AG04450 (cell line): Measurements from ENCODE around the gene SORL1. TPM values are rescaled to one million over a fixed set of nuclear protein-coding genes. Genes with fewer than 3 reads are reported as not detected.

Source experiments
- CTCF ChIA-PET: fragments of 300-600, 350-600 bp; formaldehyde crosslinking; extraction: SDS; loops from one replicate; lab custom pipeline; 2022; ENCODE audit warnings: antibody characterized with exemption, inconsistent platforms; lab: Charles Lee
- POLR2A ChIA-PET: fragments of 350-600 bp; formaldehyde crosslinking; extraction: SDS; loops from one replicate; lab custom pipeline; 2021; ENCODE audit warnings: antibody characterized with exemption, inconsistent platforms; lab: Yijun Ruan, JAX
- DNase-seq: peaks from one replicate; pipeline ENCODE4 v3.0.0-alpha.2; 2011; ENCODE audit warnings: low read depth, low spot score
- H3K27ac ChIP-seq: one replicate; pipeline ENCODE4 v1.5.1; 2012; ENCODE audit warnings: low read depth, low read length, control low read depth
- H3K27me3 ChIP-seq: one replicate; pipeline ENCODE4 v1.6.0; 2012; ENCODE audit warnings: low read length; ENCODE audit not compliant: control insufficient read depth, insufficient read depth
- H3K4me3 ChIP-seq: 2 replicates; pipeline ENCODE4 v1.5.1; 2011; ENCODE audit warnings: mild to moderate bottlenecking, low read depth, low read length, control low read depth
- H3K9me3 ChIP-seq: 2 replicates; pipeline ENCODE4 v1.5.1; 2012; ENCODE audit warnings: low read length; ENCODE audit not compliant: control insufficient read depth, insufficient read depth
- polyA plus RNA-seq: library from polyadenylated mRNA; depleted of rRNA; stranded (reverse); fragments of >200 nt; gene quantifications from 2 replicates; pipeline ENCODE4 v1.2.3, GENCODE V29; 2011
- TF ChIP-seq, protein P1 (sequence below): IDR thresholded peaks from 2 replicates; pipeline ENCODE4 v1.5.1; 2011; ENCODE audit warnings: low read depth, low read length, control low read depth, inconsistent platforms

The SORL1 gene
- polyA plus RNA-seq, 1 experiment: 5.4 TPM

DNA sequence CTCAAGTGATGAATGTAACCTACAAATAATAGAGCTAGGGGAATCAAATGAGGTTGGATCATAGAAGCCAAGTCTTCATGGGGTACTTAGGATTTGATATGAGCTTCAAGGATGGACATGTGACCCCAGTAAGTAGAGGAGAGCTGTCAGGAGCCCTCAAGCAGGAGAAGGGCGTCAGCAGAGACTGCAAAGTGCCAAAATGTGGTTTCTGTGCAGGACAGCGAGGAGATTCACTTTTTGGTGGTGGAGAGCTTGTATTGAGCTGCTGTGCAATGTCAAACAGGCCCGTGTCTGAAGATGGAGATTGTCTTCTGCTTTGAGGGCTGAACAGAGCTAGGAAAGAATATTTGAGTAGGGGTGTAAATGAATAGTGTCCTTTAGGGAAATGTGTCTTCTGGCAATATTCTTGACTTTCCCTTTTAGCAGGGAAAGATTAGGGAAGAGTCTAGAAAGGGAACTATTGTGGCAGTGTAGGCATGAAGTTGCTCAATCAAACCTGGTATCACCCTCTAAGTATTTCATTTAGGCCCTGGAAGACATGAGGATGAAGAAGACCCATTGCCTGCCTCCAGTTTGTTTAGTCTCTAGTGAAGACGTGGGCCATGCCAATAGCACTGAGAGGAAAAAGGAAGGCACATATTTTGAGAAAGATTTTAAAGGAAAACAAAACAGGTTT is 31.8 kb downstream of the SORL1 start:
- no peak overlapping the region for H3K4me3 ChIP-seq
- peaks cover 7% of the 10 kb centered on the region for H3K27me3 ChIP-seq
- H3K9me3 ChIP-seq: no peaks in the 10 kb centered on the region
- TF ChIP-seq, protein P1, sequence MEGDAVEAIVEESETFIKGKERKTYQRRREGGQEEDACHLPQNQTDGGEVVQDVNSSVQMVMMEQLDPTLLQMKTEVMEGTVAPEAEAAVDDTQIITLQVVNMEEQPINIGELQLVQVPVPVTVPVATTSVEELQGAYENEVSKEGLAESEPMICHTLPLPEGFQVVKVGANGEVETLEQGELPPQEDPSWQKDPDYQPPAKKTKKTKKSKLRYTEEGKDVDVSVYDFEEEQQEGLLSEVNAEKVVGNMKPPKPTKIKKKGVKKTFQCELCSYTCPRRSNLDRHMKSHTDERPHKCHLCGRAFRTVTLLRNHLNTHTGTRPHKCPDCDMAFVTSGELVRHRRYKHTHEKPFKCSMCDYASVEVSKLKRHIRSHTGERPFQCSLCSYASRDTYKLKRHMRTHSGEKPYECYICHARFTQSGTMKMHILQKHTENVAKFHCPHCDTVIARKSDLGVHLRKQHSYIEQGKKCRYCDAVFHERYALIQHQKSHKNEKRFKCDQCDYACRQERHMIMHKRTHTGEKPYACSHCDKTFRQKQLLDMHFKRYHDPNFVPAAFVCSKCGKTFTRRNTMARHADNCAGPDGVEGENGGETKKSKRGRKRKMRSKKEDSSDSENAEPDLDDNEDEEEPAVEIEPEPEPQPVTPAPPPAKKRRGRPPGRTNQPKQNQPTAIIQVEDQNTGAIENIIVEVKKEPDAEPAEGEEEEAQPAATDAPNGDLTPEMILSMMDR: no peak
- CTCF ChIA-PET: no interaction called here
- POLR2A ChIA-PET: no interaction called here
- DNase-seq: no peak
- no peak overlapping the region for H3K27ac ChIP-seq

DNA sequence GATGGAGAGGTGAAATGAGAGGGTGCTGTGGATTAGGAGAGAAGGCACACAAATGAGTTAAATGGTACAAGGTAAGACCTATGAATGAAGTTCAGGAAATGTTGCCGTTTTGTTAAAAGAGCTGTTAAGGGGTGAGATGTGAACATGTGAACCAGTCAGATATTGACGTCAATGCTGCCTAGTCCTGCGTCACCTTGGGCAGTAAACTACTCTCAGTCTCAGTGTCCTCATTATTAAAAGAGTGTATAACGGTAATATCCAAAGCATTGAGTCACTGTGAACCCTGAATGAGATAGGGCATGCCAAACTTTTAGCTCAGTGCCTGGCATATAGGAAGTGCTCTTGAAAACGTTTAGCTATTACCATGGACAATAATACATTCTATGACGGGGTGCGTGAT is 33.1 kb downstream of the SORL1 start:
- DNase-seq: no peak
- ChIA-PET CTCF (no interaction called here), POLR2A (no interaction called here)
- Histone ChIP-seq H3K27ac (no peak overlapping the region), H3K4me3 (no peak overlapping the region), H3K9me3 (no peaks in the 10 kb centered on the region), H3K27me3 (peaks cover 4% of the 10 kb centered on the region)
- TF ChIP-seq, protein P1: no peak

DNA sequence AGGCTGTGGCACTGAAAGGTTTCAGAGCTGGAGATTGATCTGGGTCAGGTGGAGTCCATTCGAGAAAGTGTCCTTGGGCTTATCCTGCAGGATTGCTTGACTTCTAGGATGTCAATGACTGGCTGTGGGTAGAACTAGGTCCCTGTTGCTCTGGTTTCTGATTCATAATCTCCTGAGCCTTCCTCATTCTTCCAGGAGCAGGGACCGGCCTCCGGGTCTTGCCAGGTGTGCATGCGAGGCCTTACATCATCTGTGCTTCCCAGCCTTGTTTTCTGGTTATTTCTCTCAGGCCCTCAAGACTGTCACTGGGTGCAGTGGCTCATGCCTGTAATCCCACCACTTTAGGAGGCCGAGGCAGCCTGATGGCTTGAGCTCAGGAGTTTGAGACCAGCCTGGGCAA is 33.9 kb downstream of the SORL1 start:
- TF ChIP-seq, protein P1: no peak
- Histone ChIP-seq H3K9me3 (no peaks in the 10 kb centered on the region), H3K27me3 (peaks cover 4% of the 10 kb centered on the region), H3K27ac (no peak overlapping the region), H3K4me3 (no peak overlapping the region)
- no peak for DNase-seq
- CTCF ChIA-PET: no interaction called here
- POLR2A ChIA-PET: no interaction called here

DNA sequence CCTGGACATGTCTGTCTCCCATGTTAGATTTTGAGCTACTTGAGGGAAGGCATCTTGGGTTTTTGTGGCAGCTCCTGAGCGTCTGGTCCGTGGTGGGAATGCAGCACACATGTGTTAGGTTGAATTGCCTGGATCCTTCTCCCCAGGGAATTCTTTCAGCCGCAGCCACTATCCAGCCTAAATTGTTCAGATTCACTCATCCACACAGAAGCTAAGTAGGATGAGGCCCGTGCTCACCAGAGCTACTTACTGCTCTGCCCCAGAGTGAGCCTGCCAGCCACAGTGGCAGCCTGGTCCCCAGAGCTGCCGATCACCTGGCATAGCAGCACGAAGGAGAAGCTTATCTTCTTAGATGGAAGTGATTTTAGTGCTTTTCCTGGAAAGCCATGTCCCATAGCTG is 35.1 kb downstream of the SORL1 start:
- CTCF ChIA-PET: interaction anchor here (0.7 kb wide), 1 partner anchor 292 kb away, joined by 3 read pairs; no protein-coding TSS in a partner anchor

DNA sequence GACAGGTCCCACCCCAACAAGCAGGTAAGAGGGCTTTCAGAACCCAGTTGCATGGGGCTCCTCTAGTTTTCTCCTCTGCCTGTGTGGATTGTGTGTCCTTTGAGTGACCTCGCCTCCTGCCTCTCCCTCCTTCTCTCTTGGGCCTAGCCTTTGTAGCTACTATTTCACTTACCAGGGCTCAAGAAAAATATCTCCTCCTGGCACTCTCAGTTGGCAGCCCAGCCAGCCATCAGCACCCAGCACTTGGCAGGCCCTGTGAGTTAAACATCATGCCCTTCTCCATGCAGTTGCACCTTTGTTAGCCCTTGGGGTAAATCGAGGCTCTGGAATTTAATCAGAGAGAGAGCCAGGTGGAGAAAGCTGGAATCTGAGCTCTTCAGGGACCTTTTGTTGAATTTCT is 36.1 kb downstream of the SORL1 start:
- no peaks in the 10 kb centered on the region for H3K9me3 ChIP-seq
- no peak for DNase-seq
- POLR2A ChIA-PET: no interaction called here
- H3K27me3 ChIP-seq: no peaks in the 10 kb centered on the region
- H3K4me3 ChIP-seq: no peak overlapping the region
- H3K27ac ChIP-seq: no peak overlapping the region
- TF ChIP-seq, protein P1: no peak
- CTCF ChIA-PET: no interaction called here

More for the DNA sequence above, 35.1 kb downstream of the SORL1 start:
- Histone ChIP-seq H3K27me3 (peaks cover 2% of the 10 kb centered on the region), H3K4me3 (no peak overlapping the region), H3K9me3 (no peaks in the 10 kb centered on the region), H3K27ac (no peak overlapping the region)
- DNase-seq: no peak
- TF ChIP-seq, protein P1: no peak
- POLR2A ChIA-PET: no interaction called here
